ENCODE measurements around the gene PIGX. TPM values are rescaled to one million over a fixed set of nuclear protein-coding genes. Genes with fewer than 3 reads are reported as not detected.
"Not testable (repeated sequence)": the region's sequence is repeated elsewhere in the genome, so short reads cannot be mapped to it uniquely, and the experiment has no call there.

PIGX gene
- total RNA-seq, 2 experiments from 2014 or later, result 40.9 to 45.4 TPM

- H3K27me3 Mint-ChIP-seq, result no peaks in the 10 kb centered on the region
- ChIA-PET POLR2A (interaction anchor here (0.7 kb wide), 1 partner anchor 27 kb away, joined by 6 read pairs; the partner anchor contains the start of gene PAK2), CTCF (interaction anchor here (0.8 to 1.1 kb wide), 4 partner anchors 63 to 238 kb away, joined by 3 read pairs; no protein-coding TSS in a partner anchor)
- H3K27ac Mint-ChIP-seq, result peak overlapping the region; percentile 91
- peaks cover 40% of the 10 kb centered on the region for H3K4me1 Mint-ChIP-seq
- H3K4me3 Mint-ChIP-seq, result peak overlapping the region; percentile 78
- peak; percentile 67 for DNase-seq
- H3K9me3 Mint-ChIP-seq, result no peaks in the 10 kb centered on the region
- peaks cover 13% of the 10 kb centered on the region for H3K36me3 Mint-ChIP-seq (ENCODE audit: low read depth)
Measured at GRCh38 chr3:196712514-196713413, 587 bp downstream of the PIGX start.

GRCh38 chr3:196717162-196717561 lies 5.0 kb downstream of the PIGX start:
- CTCF ChIA-PET, result interaction anchor here (0.9 kb wide), 1 partner anchor 9 kb away, joined by 5 read pairs; no protein-coding TSS in a partner anchor
- POLR2A ChIA-PET, result interaction anchor here (0.9 kb wide), 1 partner anchor 23 kb away, joined by 5 read pairs; the partner anchor contains the start of gene PAK2
- peaks cover 27% of the 10 kb centered on the region for H3K4me1 Mint-ChIP-seq
- H3K9me3 Mint-ChIP-seq, result peaks cover 15% of the 10 kb centered on the region
- not testable (repeated sequence) for H3K4me3 Mint-ChIP-seq, DNase-seq, H3K27me3 Mint-ChIP-seq, H3K27ac Mint-ChIP-seq
- H3K36me3 Mint-ChIP-seq (ENCODE audit: low read depth), result peaks cover 39% of the 10 kb centered on the region

- no peak for DNase-seq
- H3K4me3 Mint-ChIP-seq, result no peak overlapping the region
- no peaks in the 10 kb centered on the region for H3K27me3 Mint-ChIP-seq
- peaks cover 15% of the 10 kb centered on the region for H3K9me3 Mint-ChIP-seq
- ChIA-PET POLR2A (no interaction called here), CTCF (no interaction called here)
- peaks cover 55% of the 10 kb centered on the region for H3K36me3 Mint-ChIP-seq (ENCODE audit: low read depth)
- peaks cover 11% of the 10 kb centered on the region for H3K4me1 Mint-ChIP-seq
- no peak overlapping the region for H3K27ac Mint-ChIP-seq
Measured at GRCh38 chr3:196721097-196721496, 8.9 kb downstream of the PIGX start.

GRCh38 chr3:196726788-196727675 lies 14.9 kb downstream of the PIGX start:
- Mint-ChIP-seq H3K4me3 (no peak overlapping the region), H3K27ac (no peak overlapping the region), H3K27me3 (no peaks in the 10 kb centered on the region), H3K36me3 (ENCODE audit: low read depth) (peaks cover 49% of the 10 kb centered on the region), H3K4me1 (peaks cover 33% of the 10 kb centered on the region), H3K9me3 (no peaks in the 10 kb centered on the region)
- ChIA-PET POLR2A (no interaction called here), CTCF (interaction anchor here (1.6 kb wide), 1 partner anchor 20 kb away, joined by 3 read pairs; no protein-coding TSS in a partner anchor)
- peak; percentile 20 for DNase-seq

GRCh38 chr3:196735751-196736150 lies 23.6 kb downstream of the PIGX start:
- ChIA-PET POLR2A (no interaction called here), CTCF (interaction anchor here (0.7 kb wide), 1 partner anchor 27 kb away, joined by 3 read pairs; no protein-coding TSS in a partner anchor)
- Mint-ChIP-seq H3K36me3 (ENCODE audit: low read depth) (peaks cover 43% of the 10 kb centered on the region), H3K4me1 (peaks cover 12% of the 10 kb centered on the region), H3K27ac (no peak overlapping the region), H3K4me3 (no peak overlapping the region), H3K9me3 (peaks cover 4% of the 10 kb centered on the region), H3K27me3 (no peaks in the 10 kb centered on the region)
- no peak for DNase-seq

- peaks cover 40% of the 10 kb centered on the region for H3K36me3 Mint-ChIP-seq (ENCODE audit: low read depth)
- H3K27ac Mint-ChIP-seq, result no peak overlapping the region
- H3K4me3 Mint-ChIP-seq, result no peak overlapping the region
- DNase-seq, result no peak
- CTCF ChIA-PET, result interaction anchor here (0.5 kb wide), 1 partner anchor 458 kb away, joined by 3 read pairs; no protein-coding TSS in a partner anchor
- no peaks in the 10 kb centered on the region for H3K27me3 Mint-ChIP-seq
- POLR2A ChIA-PET, result no interaction called here
- peaks cover 21% of the 10 kb centered on the region for H3K4me1 Mint-ChIP-seq
- H3K9me3 Mint-ChIP-seq, result peaks cover 4% of the 10 kb centered on the region
Measured at GRCh38 chr3:196736670-196737374, 24.6 kb downstream of the PIGX start.

GRCh38 chr3:196737655-196738054 lies 25.5 kb downstream of the PIGX start:
- Mint-ChIP-seq H3K27me3 (no peaks in the 10 kb centered on the region), H3K4me3 (no peak overlapping the region), H3K27ac (no peak overlapping the region), H3K36me3 (ENCODE audit: low read depth) (peaks cover 41% of the 10 kb centered on the region), H3K4me1 (peaks cover 22% of the 10 kb centered on the region), H3K9me3 (peaks cover 4% of the 10 kb centered on the region)
- no peak for DNase-seq
- POLR2A ChIA-PET, result no interaction called here
- CTCF ChIA-PET, result no interaction called here

- H3K4me1 Mint-ChIP-seq, result peaks cover 30% of the 10 kb centered on the region
- H3K27ac Mint-ChIP-seq, result peak within 1 kb of the TSS; percentile 96
- H3K9me3 Mint-ChIP-seq, result peaks cover 4% of the 10 kb centered on the region
- POLR2A ChIA-PET, result interaction anchor here (0.7 to 1.9 kb wide), 3 partner anchors 22 to 35 kb away, joined by 5 to 6 read pairs (median 5); partner anchors contain the start of genes CEP19 and PIGX
- no peaks in the 10 kb centered on the region for H3K27me3 Mint-ChIP-seq
- H3K36me3 Mint-ChIP-seq (ENCODE audit: low read depth), result peaks cover 36% of the 10 kb centered on the region
- peak within 1 kb of the TSS; percentile 93 for H3K4me3 Mint-ChIP-seq
- DNase-seq, result peak; percentile 91
- CTCF ChIA-PET, result interaction anchor here (0.6 to 1.8 kb wide), 8 partner anchors 11 to 211 kb away, joined by 3 to 7 read pairs (median 3); partner anchors contain the start of gene NCBP2
Measured at GRCh38 chr3:196739671-196740480, 27.7 kb downstream of the PIGX start, which contains the start of gene PAK2. Gene PAK2, plus strand, starts transcription at chr3:196739857. Its CDS starts 42,790 bp downstream, at chr3:196782647.

GRCh38 chr3:196740481-196741248 lies 28.5 kb downstream of the PIGX start:
- Mint-ChIP-seq H3K9me3 (peaks cover 4% of the 10 kb centered on the region), H3K36me3 (ENCODE audit: low read depth) (peaks cover 35% of the 10 kb centered on the region), H3K4me1 (peaks cover 30% of the 10 kb centered on the region), H3K27ac (peak overlapping the region; percentile 96), H3K4me3 (peak overlapping the region; percentile 93), H3K27me3 (no peaks in the 10 kb centered on the region)
- ChIA-PET POLR2A (interaction anchor here (0.7 to 1.9 kb wide), 3 partner anchors 23 to 35 kb away, joined by 5 to 6 read pairs (median 5); partner anchors contain the start of genes CEP19 and PIGX), CTCF (interaction anchor here (0.6 to 1.8 kb wide), 6 partner anchors 12 to 212 kb away, joined by 3 to 7 read pairs (median 3); no protein-coding TSS in a partner anchor)
- peak; percentile 43 for DNase-seq

GRCh38 chr3:196741249-196741889 lies 29.2 kb downstream of the PIGX start:
- H3K4me1 Mint-ChIP-seq, result peaks cover 30% of the 10 kb centered on the region
- H3K27ac Mint-ChIP-seq, result peak overlapping the region; percentile 96
- H3K27me3 Mint-ChIP-seq, result no peaks in the 10 kb centered on the region
- peaks cover 36% of the 10 kb centered on the region for H3K36me3 Mint-ChIP-seq (ENCODE audit: low read depth)
- POLR2A ChIA-PET, result no interaction called here
- peak overlapping the region; percentile 93 for H3K4me3 Mint-ChIP-seq
- CTCF ChIA-PET, result interaction anchor here (1.0 to 1.8 kb wide), 2 partner anchors 50 to 213 kb away, joined by 4 to 7 read pairs; no protein-coding TSS in a partner anchor
- H3K9me3 Mint-ChIP-seq, result peaks cover 4% of the 10 kb centered on the region
- DNase-seq, result no peak
